Keratinocyte (primary cell): ENCODE results near the gene ACOXL.

ENCODE experiments used
- CTCF ChIP-seq, 3 experiments: IDR thresholded peaks in 1 of 3; conservative IDR thresholded peaks in 1 of 3; optimal IDR thresholded peaks in 1 of 3; 2 replicates in 2 of 3; 3 replicates in 1 of 3; pipeline versions ENCODE3 to v1.5.1; 2011; ENCODE audit warnings: low read length in 3 of 3, mild to moderate bottlenecking in 3 of 3, moderate library complexity in 2 of 3, control low read depth in 1 of 3, inconsistent platforms in 1 of 3; ENCODE audit not compliant: insufficient read depth in 2 of 3; ENCODE audit errors: extremely low read depth in 1 of 3
- EZH2 ChIP-seq: IDR thresholded peaks from one replicate; pipeline ENCODE4 v1.6.1; 2012; ENCODE audit warnings: inconsistent platforms, mild to moderate bottlenecking, low read length, moderate library complexity

- TF ChIP-seq CTCF (optimal IDR thresholded peaks at IDR 0.05 in 1 of 3, IDR thresholded peaks at IDR 0.05 in 1 of 3, conservative IDR thresholded peaks at IDR 0.05 in 1 of 3; ENCODE audit: extremely low read depth in 1 of 3, insufficient read depth in 2 of 3, low read length in 3 of 3): no peak
- no peak for TF ChIP-seq EZH2
Measured at GRCh38 chr2:110690083-110690965, 42.0 kb upstream of the ACOXL start.
